Hematopoietic multipotent progenitor cell (in vitro differentiated cells): ENCODE data around the gene ME3. TPM values are rescaled to one million over a fixed set of nuclear protein-coding genes. Genes with fewer than 3 reads are reported as not detected.
"Not testable (repeated sequence)": the region's sequence is repeated elsewhere in the genome, so short reads cannot be mapped to it uniquely, and the experiment has no call there.

ENCODE experiments used
- DNase-seq, 3 donors: peaks; one replicate each; pipeline ENCODE4 v3.0.0-alpha.2; 2011 to 2015; ENCODE audit warnings: low read depth in 2 of 3, low spot score in 2 of 3
- total RNA-seq: library from RNA; depleted of rRNA; stranded (reverse); fragments of >200 nt; gene quantifications from one replicate; pipeline ENCODE4 v1.2.3, GENCODE V29; 2012

Gene ME3
- total RNA-seq, 1 donor: 131 TPM

DNA sequence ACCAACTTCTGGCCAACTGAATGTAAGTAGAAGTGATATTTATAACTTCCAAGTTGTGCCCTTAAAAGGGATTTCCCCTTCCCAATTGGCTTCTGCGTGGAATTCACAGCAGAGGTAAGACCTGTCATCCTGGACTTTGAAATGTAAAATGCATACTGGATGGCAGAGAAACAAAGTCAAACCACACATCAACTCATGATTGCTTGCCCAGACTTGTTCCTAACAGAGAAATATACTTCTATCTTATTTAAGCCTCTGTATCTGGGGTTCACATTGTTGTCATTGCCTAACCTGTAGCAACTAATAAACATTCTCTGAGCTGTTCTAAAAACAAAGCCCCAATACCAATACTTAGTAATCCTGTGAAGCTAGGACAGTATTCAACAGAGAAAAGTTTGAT is 6.2 kb downstream of the ME3 start:
- DNase-seq: no peak

DNA sequence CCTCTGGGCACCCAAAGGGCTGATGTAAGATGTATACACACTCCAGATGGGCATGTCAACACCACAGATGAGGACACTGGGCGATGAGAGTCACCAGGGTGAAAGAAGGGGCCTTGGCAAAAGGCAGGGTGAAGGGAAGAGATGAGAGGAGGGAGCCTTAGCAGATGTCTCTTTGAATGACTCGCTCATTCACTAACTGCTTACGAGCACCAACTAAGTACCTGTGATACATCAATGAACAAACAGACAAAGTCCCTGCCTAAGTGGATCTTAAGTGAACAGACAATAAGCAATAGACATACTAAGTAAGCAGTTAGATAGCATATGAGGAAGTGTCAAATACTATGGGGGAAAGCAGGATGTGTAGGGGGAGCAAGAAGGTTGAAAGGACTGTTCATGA is 7.5 kb downstream of the ME3 start:
- DNase-seq: no peak

GRCh38 chr11:86663761-86664160 is 8.7 kb downstream of the ME3 start:
- DNase-seq: no peak

GRCh38 chr11:86663291-86663690 is 9.1 kb downstream of the ME3 start:
- DNase-seq: no peak

DNA sequence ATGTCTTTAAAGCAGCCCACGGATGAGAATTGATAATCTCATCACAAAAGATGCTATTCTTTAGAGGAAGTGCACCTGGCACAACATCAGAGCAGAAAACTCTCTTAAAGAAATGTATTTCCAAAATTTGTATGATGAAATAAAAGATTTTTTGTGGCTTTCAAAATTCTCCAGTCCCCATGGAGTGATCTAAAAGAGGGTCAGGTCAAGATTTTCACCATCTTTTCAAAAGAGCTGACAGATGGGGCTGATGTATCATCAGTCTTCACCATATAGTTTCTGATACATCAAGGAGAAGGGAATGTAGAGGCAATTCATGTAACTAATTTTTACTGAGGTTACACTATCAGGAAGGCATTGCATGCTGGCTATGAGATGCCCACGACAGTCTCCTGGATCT is 11.7 kb downstream of the ME3 start:
- no peak for DNase-seq

GRCh38 chr11:86660088-86660487 is 12.3 kb downstream of the ME3 start:
- DNase-seq: no peak

- DNase-seq: no peak
Measured at GRCh38 chr11:86658534-86658933, 13.9 kb downstream of the ME3 start.

DNA sequence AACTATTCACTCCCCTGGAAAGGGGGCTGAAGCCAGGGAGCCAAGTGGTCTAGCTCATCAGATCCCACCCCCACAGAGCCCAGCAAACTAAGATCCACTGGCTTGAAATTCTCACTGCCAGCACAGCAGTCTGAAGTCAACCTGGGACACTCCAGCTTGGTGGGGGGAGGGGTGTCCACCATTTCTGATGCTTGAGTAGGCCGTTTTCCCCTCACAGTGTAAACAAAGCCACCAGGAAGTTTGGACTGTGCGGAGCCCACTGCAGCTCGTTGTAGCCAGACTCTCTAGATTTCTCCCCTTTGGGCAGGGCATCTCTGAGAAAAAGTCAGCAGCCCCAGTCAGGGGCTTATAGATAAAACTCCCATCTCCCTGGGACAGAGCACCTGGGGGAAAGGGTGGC is 27.2 kb downstream of the ME3 start:
- not testable (repeated sequence) for DNase-seq

DNA sequence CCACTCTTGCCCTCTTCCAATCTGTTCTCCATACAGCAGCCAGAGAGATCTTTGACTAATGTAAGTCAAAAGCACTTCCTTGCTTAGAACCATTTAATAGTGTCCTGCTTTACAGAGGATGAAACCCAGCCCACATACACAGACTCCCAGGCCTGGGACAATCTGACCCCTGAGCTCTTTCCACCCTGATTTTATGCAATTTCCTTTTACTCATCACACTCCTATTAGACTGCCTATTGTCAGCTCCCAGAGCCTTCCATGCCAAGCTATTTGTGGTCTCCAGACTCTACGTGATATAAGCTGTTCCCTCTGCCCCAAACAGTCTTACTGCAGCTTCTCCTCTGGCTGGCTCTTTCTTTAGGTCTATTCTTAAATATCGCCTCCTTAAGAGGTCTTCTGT is 28.1 kb downstream of the ME3 start:
- DNase-seq: no peak

DNA sequence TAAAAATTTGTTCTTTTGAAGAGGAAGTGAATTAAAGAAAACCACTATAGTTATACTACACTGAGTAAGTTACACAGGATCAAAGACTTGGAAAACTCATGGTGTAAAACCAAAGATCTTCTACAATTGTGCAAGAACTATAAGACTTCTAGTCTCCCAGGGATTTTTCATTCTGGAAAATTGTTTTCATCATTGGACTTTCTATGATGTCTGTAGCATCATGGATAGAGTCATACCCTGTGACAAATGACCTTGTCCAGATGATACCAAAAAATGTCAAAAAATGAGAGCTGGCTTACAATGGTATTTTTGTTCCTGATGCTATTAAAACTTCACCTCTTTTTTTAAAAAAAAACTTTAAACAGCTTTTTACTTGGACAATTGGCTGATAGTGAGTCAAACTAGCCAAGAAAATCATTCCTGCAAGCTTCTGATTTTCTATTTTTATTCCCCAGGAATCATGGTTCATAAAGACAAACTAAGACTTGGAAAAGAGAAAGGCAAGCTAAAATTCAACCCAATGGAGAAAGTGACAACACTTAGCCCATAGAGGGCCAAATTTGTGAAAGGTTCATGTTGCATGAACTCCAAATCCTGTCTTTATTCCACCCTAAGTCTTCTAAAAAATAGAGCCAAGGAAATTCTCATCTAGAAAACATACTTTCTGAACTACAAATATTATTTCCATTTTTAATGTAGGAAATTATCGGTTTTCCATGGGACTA is 30.7 kb downstream of the ME3 start:
- no peak for DNase-seq

- DNase-seq: no peak
Measured at GRCh38 chr11:86639137-86639536, 33.3 kb downstream of the ME3 start.

GRCh38 chr11:86638673-86639072 is 33.7 kb downstream of the ME3 start:
- DNase-seq: no peak

DNA sequence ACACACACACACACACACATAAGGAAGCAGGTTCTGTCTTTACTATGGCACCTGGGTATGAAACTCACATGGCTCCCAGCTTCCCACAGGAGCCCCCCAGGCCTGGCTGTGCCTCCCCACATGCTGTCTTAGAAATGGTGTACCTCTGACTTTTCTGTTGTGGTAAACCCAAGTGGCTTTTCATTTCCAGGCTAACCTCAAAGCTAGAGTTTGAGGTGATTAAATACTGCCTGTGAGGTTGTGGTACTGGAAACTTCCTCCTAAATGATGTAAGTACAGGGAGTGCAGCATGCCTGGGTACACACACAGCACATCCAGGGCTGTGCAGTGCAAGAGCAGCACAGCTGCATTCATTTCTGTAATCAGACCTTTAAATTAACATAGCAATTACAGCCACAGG is 34.4 kb downstream of the ME3 start:
- peak in 2 of 3 donors; percentile 3 to 43 for DNase-seq

GRCh38 chr11:86636275-86636674 is 36.1 kb downstream of the ME3 start:
- no peak for DNase-seq

DNA sequence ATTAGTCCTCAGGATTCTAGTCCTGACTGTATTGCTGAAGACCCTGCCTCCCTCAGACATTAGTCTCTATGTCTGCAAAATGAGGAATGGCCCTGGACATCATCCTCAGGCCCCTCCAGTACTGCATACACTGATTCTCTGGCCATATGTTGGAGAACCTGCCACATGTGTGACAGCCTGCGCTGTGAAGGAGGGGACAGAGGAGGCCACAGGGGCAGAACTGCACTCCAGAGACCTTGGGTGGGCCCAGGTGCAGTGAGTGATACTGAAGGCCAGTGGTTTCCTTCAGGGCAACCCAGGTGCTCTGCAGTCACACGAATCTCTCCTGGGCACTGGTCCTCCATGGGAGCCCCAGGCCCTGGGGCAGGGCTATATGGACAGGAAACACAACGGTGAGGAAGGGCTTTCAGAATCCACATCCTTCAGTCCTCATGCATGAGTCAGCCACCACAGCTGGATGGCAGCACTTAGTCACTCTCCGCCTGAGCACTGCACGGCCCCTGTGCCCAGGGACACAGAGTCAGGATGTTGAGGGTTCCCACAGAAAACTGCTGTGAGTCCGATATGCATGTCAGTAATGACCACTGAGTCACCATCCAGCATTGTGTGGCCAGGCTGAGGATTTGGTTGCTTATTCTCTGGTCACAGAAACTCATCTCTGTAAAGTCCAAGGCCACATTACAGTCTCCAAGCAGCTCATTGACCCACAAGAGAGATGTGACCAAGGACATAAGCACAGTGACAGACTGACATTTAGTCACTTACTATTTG is 39.7 kb downstream of the ME3 start:
- peak in 2 of 3 donors; percentile 50 to 53 for DNase-seq

DNA sequence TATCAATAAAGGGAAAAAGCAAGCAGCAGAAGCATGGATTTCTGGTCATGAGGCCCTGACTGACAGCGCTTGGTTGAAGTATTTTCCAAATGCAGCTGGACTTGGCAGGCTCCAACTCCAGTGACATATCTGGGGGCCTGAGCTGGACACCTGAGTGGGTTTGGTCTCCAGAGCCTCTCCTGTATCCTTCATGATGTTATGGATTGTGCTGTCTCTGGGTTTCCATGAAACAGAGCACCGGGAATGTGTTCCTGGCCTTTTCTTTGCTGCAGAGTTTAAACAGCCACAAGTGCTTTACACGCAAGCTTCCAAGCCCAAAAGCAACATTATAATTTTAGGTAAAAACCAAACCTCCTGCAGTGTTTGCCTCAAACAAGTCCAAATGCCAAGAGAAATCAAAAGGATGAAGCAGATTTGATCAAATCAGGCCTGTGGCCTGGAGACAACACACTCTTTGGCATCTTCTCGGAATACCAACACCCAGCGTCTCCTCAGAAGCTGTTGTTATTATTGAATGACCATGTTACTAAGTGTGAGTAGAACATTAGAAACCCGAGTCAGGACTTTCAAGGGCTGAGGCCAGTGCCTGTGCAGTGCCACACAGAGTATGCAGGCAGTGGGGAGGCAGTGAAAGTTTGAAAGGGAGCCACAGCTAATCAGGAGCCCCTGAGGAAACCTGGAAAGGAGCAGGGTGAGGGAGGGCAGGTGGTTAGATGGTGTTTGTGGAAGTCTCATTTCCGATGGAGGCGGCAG is 42.0 kb downstream of the ME3 start:
- no peak for DNase-seq

GRCh38 chr11:86629045-86629706 is 43.2 kb downstream of the ME3 start:
- no peak for DNase-seq

GRCh38 chr11:86627776-86628455 is 44.5 kb downstream of the ME3 start:
- no peak for DNase-seq

GRCh38 chr11:86625981-86626380 is 46.4 kb downstream of the ME3 start:
- no peak for DNase-seq

- no peak for DNase-seq
Measured at GRCh38 chr11:86625544-86625943, 46.9 kb downstream of the ME3 start.
